Measurements from ENCODE around the gene ZNF277.
"Not testable (repeated sequence)": the region's sequence is repeated elsewhere in the genome, so short reads cannot be mapped to it uniquely, and the experiment has no call there.

Gene ZNF277

GRCh38 chr7:112212571-112212970, 6.1 kb downstream of the ZNF277 start:
- no peak for DNase-seq

GRCh38 chr7:112213735-112214134, 7.2 kb downstream of the ZNF277 start:
- DNase-seq = no peak

- no peak for DNase-seq
These were observed 7.8 kb downstream of the ZNF277 start for GRCh38 chr7:112214268-112214667.

- no peak for DNase-seq
These were observed 8.4 kb downstream of the ZNF277 start for GRCh38 chr7:112214883-112215282.

GRCh38 chr7:112215787-112216186, 9.3 kb downstream of the ZNF277 start:
- no peak for DNase-seq

GRCh38 chr7:112220877-112221434, 14.5 kb downstream of the ZNF277 start:
- DNase-seq = no peak

GRCh38 chr7:112223310-112223709, 16.8 kb downstream of the ZNF277 start:
- no peak for DNase-seq

GRCh38 chr7:112224186-112224585, 17.7 kb downstream of the ZNF277 start:
- DNase-seq = no peak

- no peak for DNase-seq
These were observed 18.5 kb downstream of the ZNF277 start for GRCh38 chr7:112225006-112225405.

GRCh38 chr7:112226701-112227276, 20.3 kb downstream of the ZNF277 start:
- no peak for DNase-seq

- DNase-seq = no peak
These were observed 22.1 kb downstream of the ZNF277 start for GRCh38 chr7:112228632-112229031.

GRCh38 chr7:112232212-112232978, 25.9 kb downstream of the ZNF277 start:
- DNase-seq = no peak

GRCh38 chr7:112233048-112233697, 26.7 kb downstream of the ZNF277 start:
- DNase-seq = no peak

GRCh38 chr7:112234147-112234546, 27.7 kb downstream of the ZNF277 start:
- no peak for DNase-seq

GRCh38 chr7:112236597-112236996, 30.1 kb downstream of the ZNF277 start:
- DNase-seq = no peak

- no peak for DNase-seq
These were observed 31.8 kb downstream of the ZNF277 start for GRCh38 chr7:112238330-112238729.

GRCh38 chr7:112238852-112239610, 32.5 kb downstream of the ZNF277 start:
- no peak for DNase-seq

- no peak for DNase-seq
These were observed 42.1 kb downstream of the ZNF277 start for GRCh38 chr7:112248598-112248997.

GRCh38 chr7:112249967-112250366, 43.5 kb downstream of the ZNF277 start:
- not testable (repeated sequence) for DNase-seq

- DNase-seq = peak in 1 of 2 donors; percentile 58
These were observed 45.6 kb downstream of the ZNF277 start for GRCh38 chr7:112252141-112252540.

- no peak for DNase-seq
These were observed 46.2 kb downstream of the ZNF277 start for GRCh38 chr7:112252691-112253090.

- DNase-seq = no peak
These were observed 47.7 kb downstream of the ZNF277 start for GRCh38 chr7:112254156-112254555.
